ENCODE results near the gene FAP. TPM values are rescaled to one million over a fixed set of nuclear protein-coding genes. Genes with fewer than 3 reads are reported as not detected.

The FAP gene
- total and polyA plus RNA-seq, 2 of the 8 experiments (the other 6 are each of a cell fraction or from before 2014, with no cell fraction given), result not detected

DNA sequence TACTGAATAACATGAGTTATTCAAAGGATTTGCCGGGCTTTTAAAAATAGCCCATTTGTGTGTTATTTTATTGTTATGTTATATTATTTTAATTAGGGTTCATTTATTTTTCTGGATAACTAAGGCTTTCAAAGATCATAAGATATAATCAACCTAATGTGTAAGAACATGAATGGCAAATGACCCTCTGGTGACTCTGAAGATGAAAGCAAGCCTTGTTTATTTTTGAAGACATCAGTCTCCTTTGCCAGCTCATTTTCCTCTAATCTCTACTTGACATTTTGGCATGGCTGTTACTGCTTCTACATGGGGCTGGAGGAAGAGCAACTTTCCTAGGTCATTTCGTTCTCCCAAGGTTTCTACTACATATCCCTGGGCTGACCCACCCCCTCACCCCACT is 10.6 kb downstream of the FAP start (continued):
- TF ChIP-seq HDAC6 (IDR thresholded peaks at IDR 0.05; ENCODE audit: low read depth, low read length) (no peak), HDAC2 (IDR thresholded peaks at IDR 0.05; ENCODE audit: borderline replicate concordance in 1 of 2, low read depth in 2 of 2, low read length in 2 of 2) (no peak)
- TF ChIP-seq, protein P1, sequence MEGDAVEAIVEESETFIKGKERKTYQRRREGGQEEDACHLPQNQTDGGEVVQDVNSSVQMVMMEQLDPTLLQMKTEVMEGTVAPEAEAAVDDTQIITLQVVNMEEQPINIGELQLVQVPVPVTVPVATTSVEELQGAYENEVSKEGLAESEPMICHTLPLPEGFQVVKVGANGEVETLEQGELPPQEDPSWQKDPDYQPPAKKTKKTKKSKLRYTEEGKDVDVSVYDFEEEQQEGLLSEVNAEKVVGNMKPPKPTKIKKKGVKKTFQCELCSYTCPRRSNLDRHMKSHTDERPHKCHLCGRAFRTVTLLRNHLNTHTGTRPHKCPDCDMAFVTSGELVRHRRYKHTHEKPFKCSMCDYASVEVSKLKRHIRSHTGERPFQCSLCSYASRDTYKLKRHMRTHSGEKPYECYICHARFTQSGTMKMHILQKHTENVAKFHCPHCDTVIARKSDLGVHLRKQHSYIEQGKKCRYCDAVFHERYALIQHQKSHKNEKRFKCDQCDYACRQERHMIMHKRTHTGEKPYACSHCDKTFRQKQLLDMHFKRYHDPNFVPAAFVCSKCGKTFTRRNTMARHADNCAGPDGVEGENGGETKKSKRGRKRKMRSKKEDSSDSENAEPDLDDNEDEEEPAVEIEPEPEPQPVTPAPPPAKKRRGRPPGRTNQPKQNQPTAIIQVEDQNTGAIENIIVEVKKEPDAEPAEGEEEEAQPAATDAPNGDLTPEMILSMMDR (IDR thresholded peaks at IDR 0.05; ENCODE audit: control extremely low read depth in 1 of 3, insufficient read depth in 1 of 3, low read depth in 1 of 3, low read length in 3 of 3), result no peak

Data from H1 (cell line).